ENCODE data around the gene ZNF311.

DNA sequence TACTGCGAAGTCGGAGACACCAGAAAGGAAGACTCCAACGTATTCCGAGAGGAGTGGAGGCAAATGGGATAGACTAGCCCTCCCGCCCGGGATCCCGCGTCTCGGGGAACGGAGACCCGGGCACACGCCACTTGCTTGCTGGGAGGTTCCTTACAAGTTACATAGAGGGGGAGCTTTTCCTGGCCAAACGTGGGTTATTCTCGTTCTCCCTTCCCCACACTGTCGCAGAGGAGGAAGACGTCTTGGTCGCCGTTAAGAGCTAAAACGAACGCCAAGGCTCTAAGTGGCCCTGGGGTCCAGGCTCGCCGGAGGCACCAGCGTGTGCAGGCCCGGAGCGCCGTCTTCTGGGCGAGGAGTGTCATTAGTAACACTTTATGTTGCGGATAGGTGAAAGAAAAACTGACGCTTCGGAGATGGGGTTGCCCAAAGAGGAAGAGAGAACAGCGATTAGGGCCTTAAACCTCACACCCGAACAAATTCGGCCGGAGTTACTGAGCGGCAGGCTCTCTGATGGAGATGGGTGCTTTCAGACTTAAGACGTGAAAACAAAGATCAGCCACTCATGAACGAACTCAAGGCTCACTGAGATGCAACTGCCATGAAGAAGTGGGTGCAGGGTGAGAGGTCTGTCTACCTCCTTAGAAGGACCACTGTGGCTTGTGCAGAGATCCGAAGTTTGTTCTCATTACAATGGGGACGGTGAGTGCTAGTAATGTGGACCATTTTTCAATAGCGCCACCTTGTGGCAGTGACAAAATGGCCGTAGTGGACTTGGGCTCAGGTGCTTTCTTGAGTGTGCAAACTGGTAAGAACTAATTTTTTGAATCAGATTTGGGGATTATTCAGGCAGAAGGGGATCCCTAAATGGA lies 11.7 kb upstream of the ZNF311 start:
- TF ChIP-seq CTCF (conservative IDR thresholded peaks at IDR 0.05; ENCODE audit: low read depth, low read length) = peak; percentile 84
- TF ChIP-seq EZH2 (IDR thresholded peaks at IDR 0.05; ENCODE audit: borderline replicate concordance, low read depth, low read length, poor library complexity, severe bottlenecking) = no peak
